Prostate gland (tissue), 2 donors: Measurements from ENCODE around the gene PRKACG. TPM values are rescaled to one million over a fixed set of nuclear protein-coding genes. Genes with fewer than 3 reads are reported as not detected.
"Not testable (repeated sequence)": the region's sequence is repeated elsewhere in the genome, so short reads cannot be mapped to it uniquely, and the experiment has no call there.

Experiments used
- DNase-seq: peaks from one replicate; pipeline ENCODE4 v3.0.0-alpha.2; 2019; ENCODE audit warnings: low spot score
- H3K27ac ChIP-seq, 2 donors: fragments of 200-600 bp; sonication (generic); 2 replicates each; pipeline ENCODE4 v1.5.1; 2017 to 2019
- H3K27me3 ChIP-seq: fragments of 200-600 bp; sonication (generic); replicated peaks from 2 replicates; pipeline ENCODE4 v1.5.1; 2019; ENCODE audit not compliant: insufficient read depth
- H3K36me3 ChIP-seq, 2 donors: fragments of 200-600 bp; sonication (generic); 1 replicate in 1 of 2; 2 replicates in 1 of 2; pipeline versions ENCODE4 v1.5.1 to v1.8.1; 2017 to 2019
- H3K4me1 ChIP-seq: fragments of 200-600 bp; sonication (generic); replicated peaks from 2 replicates; pipeline ENCODE4 v1.5.1; 2019
- H3K4me3 ChIP-seq, 2 donors: fragments of 200-600 bp; sonication (generic); 2 replicates each; pipeline ENCODE4 v1.5.1; 2017 to 2019
- H3K9me3 ChIP-seq: fragments of 200-600 bp; sonication (generic); 2 replicates; pipeline ENCODE4 v1.5.1; 2017
- POLR2A ChIP-seq: fragments of 450-650 bp; IDR thresholded peaks from one replicate; pipeline ENCODE4 v1.6.1; 2016; ENCODE audit warnings: antibody characterized with exemption, mild to moderate bottlenecking
- POLR2AphosphoS5 ChIP-seq: sonication (generic); formaldehyde crosslinking; IDR thresholded peaks from one replicate; pipeline ENCODE4 v1.6.1; 2017; ENCODE audit warnings: antibody characterized with exemption
- WGBS: methylation state at CpG from one replicate; pipeline ENCODE4 v1.1.5; 2018; 5-methylcytosine and 5-hydroxymethylcytosine counted together
- intact Hi-C: fragments of 100-400 bp; cut with DNase I; formaldehyde crosslinking; loops from one replicate; pipeline ENCODE4 v1.14.2; 2022
- total RNA-seq, 2 donors: library from RNA; depleted of rRNA; stranded (reverse); fragments of >200 nt; gene quantifications; one replicate each; pipeline ENCODE4 v1.1.0, GENCODE V29; 2016
- TF ChIP-seq, protein P1 (sequence below), 4 experiments: fragments of 200-600 bp in 2 of 4; fragments of 450-650 bp in 2 of 4; sonication (generic) in 2 of 4; IDR thresholded peaks; 1 replicate in 3 of 4; 2 replicates in 1 of 4; pipeline ENCODE4 v1.5.1; 2016 to 2019; ENCODE audit warnings: antibody characterized with exemption in 4 of 4, mild to moderate bottlenecking in 2 of 4, moderate library complexity in 2 of 4

The PRKACG gene
- total RNA-seq, 2 donors from 2014 or later: 5.1 TPM; not detected in 1

DNA sequence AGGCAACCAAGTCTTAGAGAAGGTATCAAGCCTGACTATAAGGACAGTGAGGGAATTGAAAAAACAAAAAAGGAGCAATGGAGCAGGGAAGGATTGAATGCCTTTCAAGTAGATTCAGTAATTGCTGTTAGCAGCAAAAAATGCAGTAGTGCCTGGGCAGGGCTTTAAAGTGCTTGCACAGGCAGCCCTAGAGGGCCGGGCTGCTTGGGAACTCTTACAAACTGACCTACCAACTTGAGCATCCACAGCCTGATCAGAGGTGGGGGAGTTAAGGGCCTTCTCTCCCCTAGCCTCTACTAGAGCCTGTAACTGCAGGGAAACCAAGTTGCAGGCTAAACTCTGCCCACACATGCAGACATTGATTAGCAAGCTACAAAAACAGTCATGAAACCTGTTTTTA is 41.1 kb upstream of the PRKACG start:
- DNase-seq: no peak
- intact Hi-C loops: loop anchor here (2.0 kb wide), 1 partner anchor 138 kb away; no protein-coding TSS in a partner anchor
- 40% methylated on average over 1 of the region's 1 CpG for WGBS
- Histone ChIP-seq H3K4me1 (no peaks in the 10 kb centered on the region), H3K4me3 (no peak overlapping the region), H3K27ac (no peak overlapping the region), H3K9me3 (no peaks in the 10 kb centered on the region), H3K27me3 (no peaks in the 10 kb centered on the region), H3K36me3 (no peaks in the 10 kb centered on the region)
- TF ChIP-seq, protein P1, sequence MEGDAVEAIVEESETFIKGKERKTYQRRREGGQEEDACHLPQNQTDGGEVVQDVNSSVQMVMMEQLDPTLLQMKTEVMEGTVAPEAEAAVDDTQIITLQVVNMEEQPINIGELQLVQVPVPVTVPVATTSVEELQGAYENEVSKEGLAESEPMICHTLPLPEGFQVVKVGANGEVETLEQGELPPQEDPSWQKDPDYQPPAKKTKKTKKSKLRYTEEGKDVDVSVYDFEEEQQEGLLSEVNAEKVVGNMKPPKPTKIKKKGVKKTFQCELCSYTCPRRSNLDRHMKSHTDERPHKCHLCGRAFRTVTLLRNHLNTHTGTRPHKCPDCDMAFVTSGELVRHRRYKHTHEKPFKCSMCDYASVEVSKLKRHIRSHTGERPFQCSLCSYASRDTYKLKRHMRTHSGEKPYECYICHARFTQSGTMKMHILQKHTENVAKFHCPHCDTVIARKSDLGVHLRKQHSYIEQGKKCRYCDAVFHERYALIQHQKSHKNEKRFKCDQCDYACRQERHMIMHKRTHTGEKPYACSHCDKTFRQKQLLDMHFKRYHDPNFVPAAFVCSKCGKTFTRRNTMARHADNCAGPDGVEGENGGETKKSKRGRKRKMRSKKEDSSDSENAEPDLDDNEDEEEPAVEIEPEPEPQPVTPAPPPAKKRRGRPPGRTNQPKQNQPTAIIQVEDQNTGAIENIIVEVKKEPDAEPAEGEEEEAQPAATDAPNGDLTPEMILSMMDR (IDR thresholded peaks at IDR 0.05): no peak
- TF ChIP-seq POLR2A (no peak), POLR2AphosphoS5 (no peak)

DNA sequence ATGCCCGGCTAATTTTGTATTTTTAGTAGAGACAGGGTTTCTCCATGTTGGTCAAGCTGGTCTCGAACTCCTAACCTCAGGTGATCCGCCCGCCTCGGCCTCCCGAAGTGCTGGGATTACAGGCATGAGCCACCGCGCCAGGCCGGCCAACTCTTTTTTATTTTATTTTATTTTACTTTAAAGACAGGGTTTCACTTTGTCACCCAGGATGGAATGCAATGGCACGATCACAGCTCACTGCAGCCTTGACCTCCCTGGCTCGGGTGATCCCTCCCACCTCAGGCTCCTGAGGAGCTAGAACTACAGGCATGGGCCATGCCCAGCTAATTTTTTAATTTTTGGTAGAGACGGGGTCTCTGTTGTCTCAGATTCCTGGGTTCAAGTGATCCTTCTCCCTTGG is 37.0 kb upstream of the PRKACG start:
- H3K4me1 ChIP-seq, H3K4me3 ChIP-seq, H3K27me3 ChIP-seq, H3K27ac ChIP-seq, intact Hi-C loops, H3K36me3 ChIP-seq, DNase-seq, H3K9me3 ChIP-seq: not testable (repeated sequence)
- 95% methylated on average over 12 of the region's 12 CpGs for WGBS

DNA sequence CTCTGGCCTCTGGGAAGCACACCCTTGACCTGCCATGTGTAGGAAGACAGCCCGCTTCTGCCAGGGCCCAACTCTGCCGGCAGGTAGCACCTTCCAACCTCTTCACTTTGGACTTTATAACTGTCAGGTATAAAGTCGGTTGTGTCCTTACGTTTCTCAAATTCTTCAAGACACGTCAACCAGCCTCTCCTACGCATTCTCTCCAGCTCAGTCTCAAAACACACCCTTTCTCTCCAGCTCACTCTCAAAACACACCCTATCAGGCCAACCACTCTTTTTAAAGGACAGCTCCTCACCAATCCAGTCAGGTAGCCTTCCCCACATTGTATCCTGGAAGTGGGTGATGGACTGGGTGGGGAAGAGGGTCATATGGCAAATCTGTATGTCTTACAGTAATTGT is 35.2 kb upstream of the PRKACG start:
- 87% methylated on average over 6 of the region's 6 CpGs for WGBS
- intact Hi-C loops: no loop called here

DNA sequence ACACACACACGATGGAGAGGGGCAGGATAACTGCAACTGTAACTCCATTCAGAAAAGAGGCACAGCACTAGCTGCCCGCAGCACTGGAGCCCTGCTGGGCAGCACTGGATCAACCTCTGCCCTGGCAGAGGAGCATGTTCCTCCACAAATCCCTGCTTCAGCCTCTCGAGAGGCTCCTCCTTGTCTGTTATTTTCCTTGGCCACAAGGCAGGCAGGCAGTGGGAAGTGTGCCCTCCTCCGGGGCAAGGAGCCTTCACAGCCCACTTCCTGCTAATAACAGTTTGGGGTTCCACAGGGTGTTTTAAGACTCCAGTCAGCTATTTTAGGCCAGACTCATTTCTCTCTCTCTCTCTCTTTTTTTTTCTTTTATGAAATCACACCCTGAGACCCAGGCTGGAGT is 33.5 kb upstream of the PRKACG start:
- intact Hi-C loops: no loop called here
- Histone ChIP-seq H3K4me1 (no peaks in the 10 kb centered on the region), H3K27me3 (no peaks in the 10 kb centered on the region), H3K9me3 (no peaks in the 10 kb centered on the region), H3K27ac (no peak overlapping the region), H3K4me3 (no peak overlapping the region), H3K36me3 (no peaks in the 10 kb centered on the region)
- DNase-seq: no peak
- TF ChIP-seq, protein P1 (IDR thresholded peaks at IDR 0.05): no peak
- TF ChIP-seq POLR2AphosphoS5 (no peak), POLR2A (no peak)
- 62% methylated on average over 4 of the region's 4 CpGs for WGBS

More for the DNA sequence above, 35.2 kb upstream of the PRKACG start:
- TF ChIP-seq POLR2A: no peak
- TF ChIP-seq, protein P1 (IDR thresholded peaks at IDR 0.05): no peak
- TF ChIP-seq POLR2AphosphoS5: no peak
- no peak overlapping the region for H3K4me3 ChIP-seq
- H3K9me3 ChIP-seq: no peaks in the 10 kb centered on the region
- H3K4me1 ChIP-seq: no peaks in the 10 kb centered on the region
- H3K36me3 ChIP-seq: no peaks in the 10 kb centered on the region
- DNase-seq: no peak
- H3K27ac ChIP-seq: no peak overlapping the region
- no peaks in the 10 kb centered on the region for H3K27me3 ChIP-seq

DNA sequence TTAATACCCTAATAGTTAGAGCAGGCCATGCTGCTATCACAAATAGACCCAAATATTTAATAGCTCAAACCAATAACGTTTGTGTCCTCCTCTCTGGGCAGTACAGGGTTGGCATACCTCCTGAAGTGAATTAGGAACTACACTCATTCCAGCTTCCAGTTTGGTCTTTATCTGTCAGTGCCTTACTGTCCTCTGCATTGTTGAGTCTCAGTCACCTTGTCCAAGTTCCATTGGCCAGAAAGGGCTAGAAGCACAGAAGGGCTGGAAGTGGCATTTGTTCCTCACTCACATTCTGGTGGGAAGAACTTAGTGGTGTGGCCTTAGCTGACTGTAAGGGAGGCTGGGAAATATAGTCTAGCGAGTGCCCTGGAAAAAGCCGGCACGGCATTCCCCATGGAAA is 32.8 kb upstream of the PRKACG start:
- Histone ChIP-seq H3K9me3 (no peaks in the 10 kb centered on the region), H3K4me1 (no peaks in the 10 kb centered on the region), H3K4me3 (no peak overlapping the region), H3K27me3 (no peaks in the 10 kb centered on the region), H3K27ac (no peak overlapping the region), H3K36me3 (no peaks in the 10 kb centered on the region)
- no peak for DNase-seq
- TF ChIP-seq, protein P1 (IDR thresholded peaks at IDR 0.05): no peak
- no peak for TF ChIP-seq POLR2AphosphoS5
- no peak for TF ChIP-seq POLR2A
- WGBS: 74% methylated on average over 4 of the region's 4 CpGs
- intact Hi-C loops: no loop called here
